HepG2 (cell line): ENCODE data around the gene SLC29A2. TPM values are rescaled to one million over a fixed set of nuclear protein-coding genes. Genes with fewer than 3 reads are reported as not detected.

Source experiments
- ASH2L ChIP-seq: fragments of 300-600, 200-600 bp; sonication (generic); IDR thresholded peaks from 2 replicates; pipeline ENCODE4 v1.7.0; 2017; ENCODE audit warnings: low read depth, mild to moderate bottlenecking, moderate library complexity, mixed read lengths, low read length; ENCODE audit not compliant: insufficient read length
- ATF1 ChIP-seq: IDR thresholded peaks from 2 replicates; pipeline ENCODE4 v1.6.1; 2016; ENCODE audit warnings: mild to moderate bottlenecking, control low read depth
- CEBPG ChIP-seq: IDR thresholded peaks from 2 replicates; pipeline ENCODE4 v1.6.1; 2016
- HNF1B ChIP-seq: sonication (generic); formaldehyde crosslinking; IDR thresholded peaks from 2 replicates; pipeline ENCODE4 v1.5.1; 2020; ENCODE audit warnings: mild to moderate bottlenecking, moderate library complexity, missing genetic modification reagents
- IRF1 ChIP-seq: sonication (generic); formaldehyde crosslinking; IDR thresholded peaks from 2 replicates; pipeline ENCODE4 v1.4.0; 2020; ENCODE audit warnings: low read depth, mild to moderate bottlenecking, missing genetic modification reagents
- MIER3 ChIP-seq: IDR thresholded peaks from 2 replicates; pipeline ENCODE4 v1.6.1; 2016; ENCODE audit warnings: missing compliant biosample characterization, borderline replicate concordance
- PCBP1 ChIP-seq: fragments of 200-400 bp; formaldehyde crosslinking; IDR thresholded peaks from 2 replicates; pipeline ENCODE4 v1.6.1; 2017; ENCODE audit warnings: mild to moderate bottlenecking, low read depth, low read length, borderline replicate concordance
- POLR2AphosphoS2 ChIP-seq: IDR thresholded peaks from 2 replicates; pipeline ENCODE4 v1.6.1; 2011; ENCODE audit warnings: low read depth, low read length, improper control_type of control experiment
- RBFOX2 ChIP-seq: fragments of 200-400 bp; formaldehyde crosslinking; IDR thresholded peaks from 2 replicates; pipeline ENCODE4 v1.6.1; 2017; ENCODE audit warnings: low read depth, mild to moderate bottlenecking, low read length
- RCOR2 ChIP-seq: IDR thresholded peaks from 2 replicates; pipeline ENCODE4 v1.6.1; 2016; ENCODE audit warnings: missing biosample characterization, missing genetic modification reagents
- ZBTB7B ChIP-seq: sonication (generic); formaldehyde crosslinking; IDR thresholded peaks from 2 replicates; pipeline ENCODE4 v1.4.0; 2020; ENCODE audit warnings: missing genetic modification reagents
- ZGPAT ChIP-seq: IDR thresholded peaks from 2 replicates; pipeline ENCODE4 v1.6.1; 2016; ENCODE audit warnings: mild to moderate bottlenecking
- ZKSCAN1 ChIP-seq: fragments of 150-350 bp; IDR thresholded peaks from 2 replicates; pipeline ENCODE4 v1.6.1; 2014; ENCODE audit warnings: low read length
- ZNF121 ChIP-seq: sonication (generic); formaldehyde crosslinking; IDR thresholded peaks from 2 replicates; pipeline ENCODE4 v1.5.0; 2020; ENCODE audit warnings: mild to moderate bottlenecking, missing genetic modification reagents
- ZNF224 ChIP-seq: sonication (generic); formaldehyde crosslinking; IDR thresholded peaks from 2 replicates; pipeline ENCODE4 v1.5.0; 2020; ENCODE audit warnings: mild to moderate bottlenecking, missing genetic modification reagents
- ZNF280D ChIP-seq: sonication (generic); formaldehyde crosslinking; IDR thresholded peaks from 2 replicates; pipeline ENCODE4 v1.5.1; 2020; ENCODE audit warnings: mild to moderate bottlenecking, missing genetic modification reagents
- ZZZ3 ChIP-seq: sonication (generic); formaldehyde crosslinking; IDR thresholded peaks from 2 replicates; pipeline ENCODE4 v1.4.0; 2020; ENCODE audit warnings: missing genetic modification reagents, mild to moderate bottlenecking, borderline replicate concordance
- polyA plus RNA-seq, 8 experiments: library from polyadenylated mRNA; depleted of rRNA in 3 of 8; stranded (reverse) in 7 of 8; unstranded in 1 of 8; fragments of >200 nt; fragmentation: Illumina TruSeq in 4 of 8; extraction: Trizol in 4 of 8; gene quantifications; 2 replicates each; pipeline versions ENCODE4 v1.2.1 to v1.2.3, GENCODE V29; 2011 to 2016; ENCODE audit warnings: low read depth in 4 of 8, missing spikeins in 1 of 8, mixed read lengths in 1 of 8; ENCODE audit not compliant: insufficient read depth in 1 of 8
- total RNA-seq, 5 experiments: library from RNA; depleted of rRNA; stranded (reverse); fragments of >200 nt; fragmentation: Illumina TruSeq; extraction: Trizol; gene quantifications; 2 replicates each; pipeline ENCODE4 v1.2.3, GENCODE V29; 2016; ENCODE audit warnings: low read depth in 1 of 5
- TF ChIP-seq, protein P1 (sequence below): IDR thresholded peaks from 2 replicates; pipeline ENCODE4 v1.6.1; 2016
- TF ChIP-seq, protein P2 (sequence below): sonication (generic); formaldehyde crosslinking; IDR thresholded peaks from 2 replicates; pipeline ENCODE4 v1.4.0; 2020; ENCODE audit warnings: missing genetic modification reagents, borderline replicate concordance

SLC29A2 gene
- total and polyA plus RNA-seq, 2 of the 13 experiments (the other 11 are each of a cell fraction or from before 2014, with no cell fraction given): 0.63 to 0.66 TPM

DNA sequence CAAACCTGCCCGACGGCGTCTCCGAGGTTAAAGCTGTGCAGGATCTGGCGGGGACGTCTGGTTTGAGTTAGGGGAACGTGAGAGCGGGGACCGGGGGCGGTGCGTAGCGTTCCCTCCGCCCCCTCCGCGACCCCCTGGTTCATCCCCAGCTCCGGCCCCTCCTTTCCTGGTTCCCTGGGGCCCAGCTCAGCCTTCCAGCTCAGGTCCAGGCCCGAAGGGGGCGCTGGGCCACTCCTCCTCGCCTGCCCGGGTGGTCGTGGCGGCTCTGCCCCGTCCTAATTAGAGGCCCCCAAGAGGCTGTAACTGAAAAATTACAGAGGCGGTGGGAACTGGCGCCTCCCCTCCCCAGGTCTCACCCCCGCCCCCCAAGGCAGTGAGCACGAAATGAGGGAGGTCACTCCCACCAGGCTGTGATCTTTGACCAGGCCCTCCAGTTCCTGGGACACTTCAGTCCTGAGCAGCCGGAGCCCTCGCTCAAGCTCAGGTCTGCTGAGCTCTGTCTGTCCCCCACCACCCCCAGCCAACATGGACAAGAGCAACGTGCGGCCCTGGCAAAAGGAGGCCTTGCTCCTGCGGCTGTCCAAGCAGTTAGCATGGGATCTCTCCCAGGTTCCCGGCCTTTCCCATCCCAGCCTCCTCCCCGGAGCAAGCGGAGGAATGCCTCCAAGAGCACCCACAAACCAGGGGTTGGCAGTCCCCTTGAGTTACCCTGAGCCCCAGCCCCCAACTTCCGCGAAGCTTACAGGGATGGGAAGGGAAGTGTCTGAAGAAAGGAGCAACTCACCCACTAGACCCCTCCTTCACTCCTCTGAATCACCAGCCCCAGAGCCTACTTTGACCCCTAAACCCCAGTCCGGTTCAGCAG, 58.0 kb downstream of the SLC29A2 start (continued):
- TF ChIP-seq HNF1B (CRISPR knock-in tag) (no peak), MIER3 (CRISPR knock-in tag) (no peak), ZNF280D (CRISPR knock-in tag) (no peak; the same call in 1 of the 2 replicates), ZNF121 (CRISPR knock-in tag) (peak; percentile 19; the same call in 1 of the 2 replicates), ASH2L (peak; percentile 30), RCOR2 (CRISPR knock-in tag) (no peak), ZKSCAN1 (no peak), ZBTB7B (CRISPR knock-in tag) (peak; percentile 76), ZZZ3 (peak; percentile 46; the same call in 1 of the 2 replicates), IRF1 (CRISPR knock-in tag) (no peak), RBFOX2 (peak; percentile 56; the same call in 1 of the 2 replicates), ZGPAT (peak; percentile 61), ATF1 (no peak), POLR2AphosphoS2 (no peak), PCBP1 (no peak), CEBPG (CRISPR knock-in tag) (no peak), ZNF224 (no peak)
- TF ChIP-seq, protein P1, sequence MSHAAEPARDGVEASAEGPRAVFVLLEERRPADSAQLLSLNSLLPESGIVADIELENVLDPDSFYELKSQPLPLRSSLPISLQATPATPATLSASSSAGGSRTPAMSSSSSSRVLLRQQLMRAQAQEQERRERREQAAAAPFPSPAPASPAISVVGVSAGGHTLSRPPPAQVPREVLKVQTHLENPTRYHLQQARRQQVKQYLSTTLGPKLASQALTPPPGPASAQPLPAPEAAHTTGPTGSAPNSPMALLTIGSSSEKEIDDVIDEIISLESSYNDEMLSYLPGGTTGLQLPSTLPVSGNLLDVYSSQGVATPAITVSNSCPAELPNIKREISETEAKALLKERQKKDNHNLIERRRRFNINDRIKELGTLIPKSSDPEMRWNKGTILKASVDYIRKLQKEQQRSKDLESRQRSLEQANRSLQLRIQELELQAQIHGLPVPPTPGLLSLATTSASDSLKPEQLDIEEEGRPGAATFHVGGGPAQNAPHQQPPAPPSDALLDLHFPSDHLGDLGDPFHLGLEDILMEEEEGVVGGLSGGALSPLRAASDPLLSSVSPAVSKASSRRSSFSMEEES: no peak
- TF ChIP-seq, protein P2, sequence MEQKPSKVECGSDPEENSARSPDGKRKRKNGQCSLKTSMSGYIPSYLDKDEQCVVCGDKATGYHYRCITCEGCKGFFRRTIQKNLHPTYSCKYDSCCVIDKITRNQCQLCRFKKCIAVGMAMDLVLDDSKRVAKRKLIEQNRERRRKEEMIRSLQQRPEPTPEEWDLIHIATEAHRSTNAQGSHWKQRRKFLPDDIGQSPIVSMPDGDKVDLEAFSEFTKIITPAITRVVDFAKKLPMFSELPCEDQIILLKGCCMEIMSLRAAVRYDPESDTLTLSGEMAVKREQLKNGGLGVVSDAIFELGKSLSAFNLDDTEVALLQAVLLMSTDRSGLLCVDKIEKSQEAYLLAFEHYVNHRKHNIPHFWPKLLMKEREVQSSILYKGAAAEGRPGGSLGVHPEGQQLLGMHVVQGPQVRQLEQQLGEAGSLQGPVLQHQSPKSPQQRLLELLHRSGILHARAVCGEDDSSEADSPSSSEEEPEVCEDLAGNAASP (CRISPR knock-in tag): 0 out of 2 replicates have a peak, but pooled peaks have one; percentile 21
